Measurements from ENCODE around the gene IL17RB. TPM values are rescaled to one million over a fixed set of nuclear protein-coding genes. Genes with fewer than 3 reads are reported as not detected.

Gene IL17RB
- total RNA-seq, 1 donor from 2014 or later: 12.4 TPM

- Histone ChIP-seq H3K36me3 (no peaks in the 10 kb centered on the region), H3K27me3 (no peaks in the 10 kb centered on the region), H3K9me3 (no peaks in the 10 kb centered on the region), H3K4me3 (no peak overlapping the region), H3K27ac (no peak overlapping the region), H3K4me1 (peaks cover 20% of the 10 kb centered on the region)
- no peak for TF ChIP-seq CTCF (IDR thresholded peaks at IDR 0.05)
- DNase-seq (no peak), ATAC-seq (no peak)
- intact Hi-C loops (cut with DNase I): no loop called here
Measured at GRCh38 chr3:53843195-53844177, 2.9 kb upstream of the IL17RB start.

GRCh38 chr3:53844262-53845102 lies 1.9 kb upstream of the IL17RB start:
- Histone ChIP-seq H3K27me3 (no peaks in the 10 kb centered on the region), H3K9me3 (no peaks in the 10 kb centered on the region), H3K4me3 (no peak overlapping the region), H3K4me1 (peaks cover 20% of the 10 kb centered on the region), H3K27ac (no peak overlapping the region), H3K36me3 (no peaks in the 10 kb centered on the region)
- TF ChIP-seq CTCF (IDR thresholded peaks at IDR 0.05): no peak
- no peak for ATAC-seq
- intact Hi-C loops (cut with DNase I): no loop called here
- DNase-seq: no peak

- intact Hi-C loops (cut with DNase I): no loop called here
- H3K27me3 ChIP-seq: no peaks in the 10 kb centered on the region
- no peaks in the 10 kb centered on the region for H3K9me3 ChIP-seq
- ATAC-seq (peak; percentile 70), DNase-seq (peak; percentile 86)
- peak overlapping the region; percentile 70 for H3K27ac ChIP-seq
- no peaks in the 10 kb centered on the region for H3K36me3 ChIP-seq
- H3K4me1 ChIP-seq: peaks cover 20% of the 10 kb centered on the region
- H3K4me3 ChIP-seq: peak overlapping the region; percentile 71
- peak; percentile 36 for TF ChIP-seq CTCF (IDR thresholded peaks at IDR 0.05)
Measured at GRCh38 chr3:53845103-53845880, 1.1 kb upstream of the IL17RB start.

- Histone ChIP-seq H3K27ac (peak overlapping the region; percentile 70), H3K4me3 (peak overlapping the region; percentile 71), H3K9me3 (no peaks in the 10 kb centered on the region), H3K4me1 (peaks cover 20% of the 10 kb centered on the region), H3K27me3 (no peaks in the 10 kb centered on the region), H3K36me3 (no peaks in the 10 kb centered on the region)
- ATAC-seq (no peak), DNase-seq (no peak)
- intact Hi-C loops (cut with DNase I): no loop called here
- TF ChIP-seq CTCF (IDR thresholded peaks at IDR 0.05): no peak
Measured at GRCh38 chr3:53845881-53846133, 561 bp upstream of the IL17RB start.

GRCh38 chr3:53846851-53847155 lies 435 bp downstream of the IL17RB start:
- Histone ChIP-seq H3K9me3 (no peaks in the 10 kb centered on the region), H3K36me3 (no peaks in the 10 kb centered on the region), H3K27ac (no peak overlapping the region), H3K4me3 (peak overlapping the region; percentile 71), H3K4me1 (peaks cover 20% of the 10 kb centered on the region), H3K27me3 (no peaks in the 10 kb centered on the region)
- TF ChIP-seq CTCF (IDR thresholded peaks at IDR 0.05): no peak
- ATAC-seq: no peak
- intact Hi-C loops (cut with DNase I): no loop called here
- no peak for DNase-seq
